NCI-H446 (cell line): Measurements from ENCODE around the gene YTHDF1.
A peak's percentile ranks its signal among the peaks of the same experiment; 100 is the strongest.

ENCODE experiments used
- DNase-seq, 2 experiments: peaks; one replicate each; lab custom pipeline; 2025; lab: John Stamatoyannopoulos, UW

YTHDF1 gene

DNA sequence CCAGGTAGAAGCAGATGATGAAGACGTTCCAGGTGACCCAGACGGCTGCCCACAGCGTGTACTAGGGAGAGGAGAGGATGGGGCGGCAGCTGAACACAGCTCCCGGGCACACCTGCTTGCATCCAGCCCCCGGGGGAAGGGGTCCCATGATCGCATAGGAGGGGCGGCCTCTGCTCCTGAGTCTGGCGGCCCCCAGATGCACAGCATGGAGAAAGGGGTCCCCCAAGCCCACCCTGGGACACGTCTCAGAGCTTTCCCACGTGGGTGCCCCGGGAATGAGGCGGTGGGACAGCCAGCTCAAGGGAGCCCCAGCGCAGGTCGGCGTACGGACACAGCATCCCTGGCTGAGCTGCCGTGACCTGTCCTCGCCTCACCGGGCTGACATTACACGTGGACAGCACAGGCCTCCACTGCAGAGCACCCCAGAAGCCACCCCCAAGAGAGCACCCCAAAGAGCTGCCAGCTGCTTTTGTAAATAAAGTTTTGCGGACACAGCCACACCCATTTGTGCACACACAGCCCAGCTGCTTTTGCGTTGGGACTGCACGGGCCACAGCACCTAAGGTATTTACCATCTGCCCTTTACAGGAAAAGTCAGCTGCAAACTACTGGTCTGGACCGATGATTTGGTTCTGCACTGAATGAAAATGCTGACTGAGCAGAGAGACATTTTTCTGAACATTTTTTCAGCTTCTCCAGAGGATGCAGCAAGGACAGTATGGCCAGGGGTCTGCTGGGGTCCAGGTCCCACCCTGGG, 33.1 kb upstream of the YTHDF1 start:
- no peak for DNase-seq

DNA sequence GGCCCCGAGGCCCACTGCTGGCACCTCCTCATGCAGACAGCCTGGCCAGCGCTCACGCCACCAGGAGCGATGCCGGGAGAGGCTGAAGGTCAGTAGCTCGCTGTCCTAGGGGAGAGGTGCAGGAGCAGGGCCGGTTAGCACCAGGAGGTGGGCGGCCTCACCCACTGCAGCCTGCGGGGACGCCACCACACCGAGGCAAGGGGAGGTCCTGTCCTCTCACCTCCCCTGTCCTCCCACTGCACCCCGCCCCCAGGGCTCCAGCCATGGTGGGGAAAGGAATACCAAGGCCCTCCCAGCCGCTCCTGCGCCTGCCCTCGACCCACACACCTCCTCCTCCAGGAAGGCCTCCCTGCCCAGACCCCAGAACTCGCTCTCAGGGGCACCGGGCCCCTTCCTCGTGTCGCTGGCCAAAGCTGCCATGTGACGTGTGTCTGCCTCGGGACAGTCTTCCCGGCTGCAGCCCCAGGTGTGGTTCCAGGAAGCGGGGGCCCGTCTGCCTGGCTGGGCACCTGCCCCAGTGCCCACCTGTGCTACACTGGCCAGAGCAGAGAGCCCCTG, 31.8 kb upstream of the YTHDF1 start:
- DNase-seq, result no peak

DNA sequence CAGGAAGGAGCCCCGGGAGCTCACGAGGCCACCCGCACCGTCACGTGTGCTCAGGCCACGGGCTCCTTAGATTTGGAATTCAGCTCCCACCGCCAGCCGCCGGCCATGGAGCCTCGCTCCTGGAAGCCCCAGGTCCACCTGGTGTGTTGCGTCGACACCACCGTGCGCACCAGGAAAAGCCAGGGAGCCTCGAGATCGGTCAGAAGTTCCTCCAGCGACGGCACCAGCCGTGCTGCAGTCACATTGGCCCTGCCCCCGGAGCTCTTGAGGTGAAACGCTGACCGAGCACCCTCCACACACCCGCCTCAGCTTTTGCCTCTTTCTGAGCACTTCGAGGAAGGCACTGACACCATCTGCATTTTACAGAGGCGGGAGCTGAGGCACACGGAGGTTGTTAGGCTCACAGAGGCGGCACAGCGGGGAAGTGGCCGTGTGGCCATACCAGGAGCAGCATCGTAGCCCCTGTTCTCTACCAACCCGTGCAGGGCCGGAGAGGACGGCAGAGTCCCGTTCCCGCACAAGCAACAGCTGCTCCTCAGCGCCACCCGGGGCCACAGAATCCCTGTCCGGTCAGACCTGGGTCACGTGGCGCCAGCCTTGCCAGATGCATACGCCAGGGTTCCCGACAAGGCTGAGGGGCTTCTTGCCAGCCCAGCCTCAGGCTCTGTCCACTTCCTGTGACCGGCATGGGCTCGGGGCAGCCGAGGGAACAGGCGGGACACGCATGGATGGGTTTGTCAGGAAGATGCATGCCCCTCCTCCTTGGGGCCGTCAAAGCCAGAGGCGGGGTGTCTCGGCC, 30.8 kb upstream of the YTHDF1 start:
- DNase-seq, result no peak

DNA sequence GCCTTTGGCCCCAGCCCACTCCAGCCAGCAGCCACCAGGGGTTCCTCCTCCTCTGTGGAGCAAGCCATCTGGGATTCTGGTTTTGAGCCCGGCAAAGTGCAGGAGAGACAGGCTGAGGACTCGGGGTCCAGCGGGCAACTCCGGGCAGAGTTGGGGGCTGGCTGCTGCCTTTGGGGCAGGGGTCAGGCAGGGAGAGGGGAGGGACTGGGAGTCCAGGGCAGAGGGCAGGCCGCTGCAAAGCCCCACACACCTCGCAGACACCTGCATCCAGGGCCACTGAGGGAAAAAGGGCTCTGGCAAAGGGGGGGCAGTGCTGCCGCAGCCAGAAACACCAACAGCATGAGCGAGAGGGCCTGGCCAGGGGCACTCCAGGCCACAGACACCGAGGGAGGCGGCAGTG, 28.5 kb upstream of the YTHDF1 start:
- DNase-seq, result no peak

DNA sequence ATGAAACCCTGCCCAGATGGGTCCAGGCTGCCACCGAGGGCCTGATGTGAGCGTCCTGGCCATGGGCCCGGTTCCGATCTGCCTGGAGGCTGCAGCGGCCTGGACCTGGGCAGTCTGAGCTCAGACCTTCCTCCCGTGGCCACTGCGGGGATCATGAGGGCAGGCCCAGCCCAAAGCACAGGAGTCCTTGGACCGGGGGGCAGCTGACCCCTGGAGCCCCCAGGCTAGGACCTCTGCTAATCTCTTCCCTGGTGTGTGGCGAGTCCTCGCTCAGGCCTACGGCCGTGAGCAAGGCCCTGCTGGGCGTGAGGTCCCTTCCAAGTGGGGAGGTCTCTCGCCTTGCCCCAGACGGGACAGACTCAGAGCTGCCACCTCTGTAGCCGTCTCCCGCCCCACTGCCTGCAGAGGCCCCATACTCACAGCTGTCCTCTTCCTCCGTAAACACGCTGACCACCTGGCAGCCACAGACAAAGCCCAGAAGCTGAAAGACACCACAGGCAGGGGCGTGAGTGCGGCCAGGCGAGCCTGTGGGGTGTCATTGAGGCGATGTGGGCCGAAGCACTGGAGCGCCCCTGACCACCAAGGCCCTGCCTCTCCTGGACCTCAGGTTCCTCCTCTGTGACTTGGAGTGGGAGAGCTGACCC, 27.8 kb upstream of the YTHDF1 start:
- DNase-seq, result no peak

DNA sequence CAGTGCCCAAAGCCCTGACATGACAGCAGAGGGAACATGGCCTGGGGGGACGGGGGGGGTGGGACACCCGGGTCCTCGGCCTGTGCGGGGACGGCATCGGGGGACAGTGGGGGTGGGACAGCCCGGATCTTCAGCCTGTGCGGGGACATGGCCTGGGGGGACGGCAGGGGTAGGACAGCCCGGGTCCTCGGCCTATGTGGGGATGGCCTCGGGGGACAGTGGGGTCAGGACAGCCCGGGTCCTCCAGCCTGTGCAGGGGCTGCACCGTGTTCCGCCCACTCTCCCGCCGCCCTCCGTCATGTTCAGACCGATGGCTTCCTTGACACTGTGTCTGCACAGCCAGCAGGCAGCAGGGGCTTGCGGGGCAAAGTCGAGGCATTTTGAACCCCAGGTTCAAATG, 26.8 kb upstream of the YTHDF1 start:
- no peak for DNase-seq

DNA sequence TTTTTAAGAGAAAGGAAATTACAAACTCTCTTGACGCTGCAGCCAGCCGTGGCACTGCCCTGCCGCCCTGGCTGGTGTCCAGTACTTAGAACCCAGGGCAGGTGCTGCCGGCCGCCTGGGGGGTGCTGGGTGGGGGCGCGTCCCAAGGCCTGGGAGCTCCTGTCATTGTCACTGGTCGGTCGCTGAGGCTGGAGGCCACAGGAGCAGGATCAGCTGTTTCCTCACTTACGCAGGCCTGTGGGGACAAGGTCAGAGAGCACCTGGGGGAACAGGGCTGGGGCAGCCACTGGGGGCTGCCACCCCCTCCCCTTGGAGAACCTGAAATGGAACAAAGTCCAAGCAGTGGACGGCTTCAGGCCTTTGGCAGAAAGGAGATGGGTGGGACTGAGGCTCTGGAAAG, 25.3 kb upstream of the YTHDF1 start:
- no peak for DNase-seq

DNA sequence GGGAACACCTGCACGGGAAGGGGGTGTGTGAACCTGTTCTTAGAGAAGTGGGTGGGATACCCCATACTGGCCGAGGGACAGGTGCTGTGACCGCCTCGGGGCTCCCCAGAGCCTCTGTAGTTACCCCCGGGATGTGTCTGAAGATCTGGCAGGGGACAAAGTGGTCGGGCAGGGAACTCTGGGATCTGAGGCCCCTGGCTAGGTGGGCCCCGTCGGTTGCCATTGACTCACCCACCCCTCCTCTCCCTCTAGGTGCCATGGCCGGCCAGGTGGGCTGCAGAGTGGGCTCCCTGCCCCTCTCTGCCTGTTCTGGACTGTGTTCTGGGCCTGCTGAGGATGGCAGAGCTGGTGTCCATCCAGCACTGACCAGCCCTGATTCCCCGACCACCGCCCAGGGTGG, 24.1 kb upstream of the YTHDF1 start:
- no peak for DNase-seq

DNA sequence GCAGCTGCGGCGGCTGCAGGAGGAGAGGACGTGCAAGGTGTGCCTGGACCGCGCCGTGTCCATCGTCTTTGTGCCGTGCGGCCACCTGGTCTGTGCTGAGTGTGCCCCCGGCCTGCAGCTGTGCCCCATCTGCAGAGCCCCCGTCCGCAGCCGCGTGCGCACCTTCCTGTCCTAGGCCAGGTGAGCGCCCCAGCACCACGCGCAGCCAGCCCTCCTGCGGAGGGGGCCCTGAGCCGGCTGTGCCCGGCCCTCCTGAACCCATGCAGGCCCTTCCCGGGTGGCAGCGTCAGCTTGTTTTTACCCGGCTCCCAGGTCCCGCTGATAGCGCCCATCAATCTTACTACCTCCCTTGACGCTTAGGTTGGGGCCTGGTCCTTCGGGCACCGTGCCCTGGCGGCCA, 23.5 kb upstream of the YTHDF1 start:
- DNase-seq, result no peak

DNA sequence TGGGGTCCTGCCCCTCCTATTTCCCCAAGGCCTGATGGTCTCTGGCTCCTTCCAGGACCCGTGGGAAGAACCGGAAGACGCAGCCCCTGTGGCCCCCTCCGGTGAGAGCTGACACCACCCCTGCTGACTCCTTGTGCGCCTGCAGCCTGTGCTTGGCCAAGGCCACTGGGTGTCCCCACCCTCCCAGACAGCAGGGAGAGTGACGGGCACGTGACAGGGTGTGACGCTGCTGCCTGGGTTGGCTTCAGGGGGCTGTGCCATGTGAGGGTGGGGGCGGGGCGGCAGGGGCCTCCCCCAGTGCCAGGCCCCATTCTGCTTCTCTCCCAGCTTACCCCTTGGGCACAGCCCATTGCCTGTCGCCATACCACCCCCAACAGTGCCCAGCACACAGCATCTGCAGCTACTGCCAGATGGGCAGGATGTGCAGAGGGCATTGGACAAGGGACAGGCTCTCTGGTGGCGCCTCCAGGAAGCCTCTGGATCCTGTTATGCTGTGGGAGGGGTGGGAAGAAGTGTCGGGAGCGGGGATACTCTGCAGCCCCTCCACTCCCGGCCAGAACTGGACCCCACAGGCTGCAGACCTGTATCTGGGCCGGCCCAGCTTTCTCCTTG, 22.7 kb upstream of the YTHDF1 start:
- no peak for DNase-seq

DNA sequence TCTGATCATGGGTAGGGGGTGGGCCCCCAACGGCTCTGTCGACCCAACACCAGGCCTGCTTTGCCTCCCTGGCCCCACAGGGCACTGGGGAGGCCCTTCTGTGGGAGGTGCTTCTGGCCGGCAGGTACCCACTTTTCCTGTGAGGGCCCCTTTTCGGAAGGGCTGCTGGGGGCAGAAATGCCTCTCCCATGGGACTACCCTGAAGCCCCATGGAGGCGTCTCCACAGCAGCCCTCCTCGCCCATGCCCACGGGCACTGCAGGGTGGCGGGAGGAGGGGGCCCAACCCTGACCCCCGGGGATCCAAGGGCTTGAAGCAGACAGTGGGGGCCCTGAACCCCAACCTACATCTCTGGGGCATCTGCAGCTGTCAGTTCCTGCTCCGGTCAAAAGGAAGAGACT, 22.1 kb upstream of the YTHDF1 start:
- DNase-seq, result no peak

DNA sequence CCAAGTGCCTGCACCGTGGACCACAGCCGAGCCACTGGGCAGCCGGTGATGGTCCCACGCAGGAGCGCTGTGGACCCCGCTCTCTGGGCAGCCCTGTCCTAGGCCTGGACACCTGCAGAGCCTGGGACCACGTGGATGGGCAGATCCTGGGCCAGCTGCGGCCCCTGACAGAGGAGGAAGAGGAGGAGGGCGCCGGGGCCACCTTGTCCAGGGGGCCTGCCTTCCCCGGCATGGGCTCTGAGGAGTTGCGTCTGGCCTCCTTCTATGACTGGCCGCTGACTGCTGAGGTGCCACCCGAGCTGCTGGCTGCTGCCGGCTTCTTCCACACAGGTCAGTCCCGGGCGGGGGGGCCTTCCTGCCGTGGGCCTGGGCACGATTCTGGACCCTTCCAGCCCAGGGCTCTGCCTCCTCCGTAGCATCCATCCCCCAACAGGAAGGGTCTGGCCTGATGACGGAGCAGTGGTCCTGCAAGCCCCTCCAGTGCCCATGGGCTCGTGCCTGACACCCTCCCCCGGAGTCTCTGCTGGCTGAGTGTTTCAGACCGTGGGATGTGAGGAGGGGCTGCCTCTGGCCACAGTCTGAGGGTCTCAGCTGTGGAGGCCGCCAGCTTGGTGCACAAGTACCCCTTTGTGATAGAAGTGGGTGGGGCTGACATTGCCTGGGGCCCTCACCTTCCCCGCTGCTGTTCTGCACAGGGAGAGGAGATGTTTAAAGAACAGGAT, 20.3 kb upstream of the YTHDF1 start:
- no peak for DNase-seq

DNA sequence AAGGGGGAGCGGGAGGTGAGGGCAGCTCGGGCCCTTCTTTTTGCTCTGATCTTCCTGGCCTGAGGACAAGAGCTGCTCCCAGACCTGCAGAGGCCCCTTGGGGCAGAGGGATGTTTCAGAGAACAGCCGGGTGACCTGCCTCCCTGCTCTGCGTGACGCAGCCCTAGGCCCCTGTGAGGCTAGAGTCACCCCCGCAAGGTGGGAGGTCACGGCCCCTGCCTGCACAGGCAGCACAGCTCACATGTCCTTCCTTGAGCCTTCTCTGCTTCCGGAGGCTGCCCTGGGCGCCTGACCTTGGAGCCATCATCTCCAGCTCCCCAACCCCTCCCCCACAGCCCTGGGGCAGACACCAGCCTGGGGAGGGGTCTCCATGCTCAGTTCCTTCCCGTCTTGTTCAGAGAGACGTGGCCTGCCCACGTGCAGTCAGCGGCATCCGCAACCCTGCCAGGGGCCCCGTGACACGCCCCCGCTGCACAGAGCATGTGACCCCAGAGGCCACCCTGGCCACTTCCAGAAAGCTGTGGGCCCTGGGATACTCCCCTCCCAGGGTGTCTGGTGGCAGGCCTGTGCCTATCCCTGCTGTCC, 19.6 kb upstream of the YTHDF1 start, which contains the start of gene BIRC7:
TSS of gene BIRC7 (plus strand) at position 507 of the 585 bp plus-strand sequence. CDS start 192 bp downstream, outside the sequence.
- no peak for DNase-seq

DNA sequence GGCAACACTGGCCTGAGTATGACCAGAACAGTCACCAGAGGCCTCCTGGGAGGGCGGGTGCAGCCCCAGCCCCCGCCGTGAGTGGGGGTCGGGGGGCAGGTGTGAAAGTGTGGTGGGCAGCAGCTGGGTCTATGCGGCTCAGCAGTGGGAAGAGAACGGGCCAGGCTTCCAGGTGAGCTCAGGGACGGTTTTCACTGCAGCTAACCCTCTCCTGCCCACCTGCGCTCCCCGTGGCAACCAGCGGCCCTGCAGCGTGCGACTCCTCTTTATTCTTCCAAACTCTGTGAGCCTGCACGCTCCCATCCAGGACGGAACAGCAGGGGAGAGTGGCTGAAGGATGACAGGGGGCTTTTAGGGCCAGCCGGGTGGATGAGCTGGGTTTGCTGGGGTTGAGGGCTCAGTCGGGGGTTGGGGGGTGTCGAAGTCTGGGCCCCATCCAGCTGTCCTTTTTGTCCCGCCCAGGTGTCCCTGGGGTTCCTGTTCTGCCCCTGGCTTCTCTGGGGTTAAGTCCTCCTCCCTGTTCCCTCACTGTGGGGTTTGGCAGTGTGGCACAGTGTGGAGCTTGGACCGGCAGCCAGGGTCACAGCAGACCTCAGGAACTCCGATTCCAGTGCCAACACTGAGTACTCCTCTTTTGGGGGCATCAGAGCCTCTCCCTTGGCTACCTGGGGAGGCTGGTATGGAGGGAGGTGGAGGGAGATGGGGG, 18.9 kb upstream of the YTHDF1 start:
- no peak for DNase-seq

DNA sequence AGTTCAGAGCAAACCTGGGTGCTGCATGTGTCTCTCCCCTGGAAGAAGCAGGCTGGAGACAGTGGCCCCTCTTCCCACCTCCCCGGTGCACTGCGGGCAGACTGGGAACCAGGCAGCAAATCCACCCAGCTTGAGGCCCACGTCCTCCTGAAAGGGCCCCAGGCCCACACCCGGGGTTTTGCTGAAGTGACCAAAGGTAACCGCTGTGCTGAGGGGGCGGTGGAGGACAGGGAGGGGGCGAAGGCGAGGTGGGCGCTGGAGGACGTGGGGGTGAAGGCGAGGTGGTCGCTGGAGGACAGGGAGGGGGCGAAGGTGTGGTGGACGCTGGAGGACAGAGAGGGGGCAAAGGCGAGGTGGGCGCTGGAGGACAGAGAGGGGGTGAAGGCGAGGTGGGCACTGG, 18.0 kb upstream of the YTHDF1 start:
- no peak for DNase-seq

DNA sequence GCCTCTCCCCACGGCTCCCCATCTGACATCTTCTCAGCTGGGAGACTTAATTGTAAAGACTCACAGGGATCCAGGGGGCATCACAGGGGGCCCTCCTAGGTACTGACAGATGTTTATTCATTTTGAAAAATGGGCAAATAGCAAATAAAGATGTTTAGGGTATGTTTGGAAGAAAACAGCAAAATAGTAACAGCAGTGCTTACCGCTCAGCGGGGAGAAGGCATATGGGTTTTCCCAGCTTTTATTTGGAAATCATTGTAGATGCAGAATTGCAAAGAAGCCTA, 17.1 kb upstream of the YTHDF1 start:
- no peak for DNase-seq

DNA sequence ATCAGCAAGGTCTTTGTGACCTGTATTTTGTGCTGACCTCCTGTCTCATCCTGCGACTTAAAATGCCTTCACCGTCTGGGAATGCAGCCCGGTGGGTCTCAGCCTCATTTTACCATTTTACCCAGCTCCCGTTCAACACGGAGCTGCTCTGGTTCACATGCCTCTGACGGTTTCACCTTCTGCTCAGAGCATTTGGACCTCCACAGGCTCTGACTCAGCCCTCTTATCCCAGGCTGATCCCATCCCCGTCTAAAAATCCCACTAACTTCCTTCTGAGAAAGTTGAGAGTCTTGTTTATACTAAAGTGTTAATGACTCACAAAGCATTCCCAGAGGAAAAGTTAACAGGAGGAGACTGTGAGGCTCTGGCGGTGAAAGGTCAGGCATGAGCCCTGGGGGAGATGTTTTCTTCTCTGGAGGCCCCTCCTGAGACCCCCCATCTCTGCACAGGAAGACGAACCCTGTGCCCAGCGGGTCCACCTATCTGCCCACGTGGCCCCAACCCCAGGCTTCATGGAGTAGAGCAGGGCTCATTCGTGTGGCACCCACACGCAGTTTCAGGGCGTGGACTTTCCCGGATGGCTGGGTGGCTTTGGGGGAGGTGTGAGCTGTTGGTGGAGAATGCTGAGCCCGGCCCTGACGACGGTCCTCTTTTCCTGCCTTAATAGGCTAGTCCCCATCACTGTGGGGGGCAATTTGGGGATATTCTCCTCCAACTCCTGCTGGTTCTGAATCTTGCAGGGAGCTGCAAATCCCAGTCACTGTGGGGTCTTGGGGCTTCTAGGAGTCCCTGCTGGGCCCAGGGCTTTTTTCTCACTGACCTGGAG, 16.5 kb upstream of the YTHDF1 start:
- no peak for DNase-seq

DNA sequence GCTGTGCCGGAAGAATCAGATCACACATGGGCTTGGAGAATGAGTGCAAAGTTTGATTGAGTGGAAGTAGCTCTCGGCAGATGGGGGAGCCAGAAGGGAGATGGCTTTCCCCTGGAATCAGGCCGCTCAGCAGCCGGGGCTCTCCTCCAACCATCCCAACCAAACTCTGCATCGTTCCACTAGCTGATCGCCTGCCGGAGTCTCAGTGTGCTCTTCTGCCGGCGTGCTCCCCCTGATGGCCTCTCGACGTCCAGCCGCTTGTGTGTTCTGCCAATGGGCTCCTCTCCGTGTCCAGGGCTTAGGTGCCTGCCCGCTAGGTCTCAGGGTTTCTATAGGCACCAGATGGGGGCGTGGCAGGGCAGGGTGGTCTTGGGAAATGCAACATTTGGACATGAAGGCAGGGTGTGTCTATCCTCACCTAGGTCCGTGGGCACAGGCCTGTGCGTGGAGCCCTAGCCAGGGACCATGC, 14.9 kb upstream of the YTHDF1 start:
- DNase-seq, result peak in 1 of 2 experiments; percentile 47

DNA sequence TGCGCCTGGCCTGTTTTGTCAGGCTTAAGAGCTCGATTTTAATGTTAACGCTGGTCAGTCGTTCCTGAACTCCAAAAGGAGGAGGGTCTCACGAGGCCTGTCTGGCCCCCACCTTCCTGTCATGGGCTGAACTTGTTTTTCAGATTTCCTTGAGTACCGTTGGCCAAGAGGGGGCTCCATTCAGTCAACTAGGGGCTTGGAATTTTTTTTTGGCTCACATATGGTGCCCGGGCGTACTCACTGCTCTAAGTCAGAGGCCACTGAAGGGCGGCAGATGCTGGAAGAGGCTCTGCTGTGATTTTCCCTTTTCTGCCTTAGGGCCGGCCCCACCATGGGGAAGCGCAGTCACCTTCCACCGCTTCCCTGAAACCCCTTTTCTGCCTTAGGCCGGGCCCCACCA, 12.9 kb upstream of the YTHDF1 start:
- no peak for DNase-seq

DNA sequence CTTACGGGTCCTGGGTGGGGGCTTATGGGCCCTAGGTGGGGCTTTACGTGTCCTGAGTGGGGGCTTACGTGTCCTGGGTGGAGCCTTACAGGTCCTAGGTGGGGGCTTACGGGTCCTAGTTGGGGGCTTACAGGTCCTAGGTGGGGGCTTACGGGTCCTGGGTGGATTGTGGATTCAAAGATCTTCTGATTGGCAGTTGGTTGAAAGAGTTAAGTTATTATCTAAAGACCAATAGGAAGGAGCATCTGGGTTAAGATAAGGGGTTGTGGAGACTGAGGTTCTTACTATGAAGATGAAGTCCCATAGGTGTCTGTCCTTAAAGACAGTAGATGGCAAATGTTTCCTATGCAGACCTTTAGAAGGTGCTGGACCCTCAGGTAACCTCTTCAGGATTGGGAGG, 11.3 kb upstream of the YTHDF1 start:
- no peak for DNase-seq
